ENCODE data around the gene ANK2. TPM values are rescaled to one million over a fixed set of nuclear protein-coding genes. Genes with fewer than 3 reads are reported as not detected.
"Not testable (repeated sequence)": the region's sequence is repeated elsewhere in the genome, so short reads cannot be mapped to it uniquely, and the experiment has no call there.

Gene ANK2
- total RNA-seq, 1 donor from 2014 or later: 14.0 TPM

GRCh38 chr4:113223001-113223400, 173.5 kb downstream of the ANK2 start:
- Histone ChIP-seq H3K4me1 (no peaks in the 10 kb centered on the region), H3K27ac (no peak overlapping the region), H3K27me3 (ENCODE audit: low read depth) (no peaks in the 10 kb centered on the region), H3K36me3 (no peaks in the 10 kb centered on the region), H3K4me3 (no peak overlapping the region), H3K9me3 (no peaks in the 10 kb centered on the region)
- ATAC-seq: no peak
- intact Hi-C loops (cut with DNase I): no loop called here
- DNase-seq: no peak
- TF ChIP-seq CTCF (IDR thresholded peaks at IDR 0.05): no peak

- no peak for DNase-seq
- TF ChIP-seq CTCF (IDR thresholded peaks at IDR 0.05): no peak
- H3K9me3 ChIP-seq: no peaks in the 10 kb centered on the region
- no peak overlapping the region for H3K27ac ChIP-seq
- no peaks in the 10 kb centered on the region for H3K4me1 ChIP-seq
- H3K27me3 ChIP-seq (ENCODE audit: low read depth): no peaks in the 10 kb centered on the region
- ATAC-seq: no peak
- intact Hi-C loops (cut with DNase I): no loop called here
- no peaks in the 10 kb centered on the region for H3K36me3 ChIP-seq
- H3K4me3 ChIP-seq: no peak overlapping the region
Observed at GRCh38 chr4:113232194-113232593, 182.7 kb downstream of the ANK2 start.

GRCh38 chr4:113236916-113237315, 187.5 kb downstream of the ANK2 start:
- TF ChIP-seq CTCF (IDR thresholded peaks at IDR 0.05): no peak
- no peaks in the 10 kb centered on the region for H3K36me3 ChIP-seq
- H3K27ac ChIP-seq: no peak overlapping the region
- DNase-seq: no peak
- H3K4me3 ChIP-seq: no peak overlapping the region
- H3K9me3 ChIP-seq: no peaks in the 10 kb centered on the region
- no peak for ATAC-seq
- no peaks in the 10 kb centered on the region for H3K4me1 ChIP-seq
- intact Hi-C loops (cut with DNase I): no loop called here
- H3K27me3 ChIP-seq (ENCODE audit: low read depth): no peaks in the 10 kb centered on the region

- Histone ChIP-seq H3K4me3 (no peak overlapping the region), H3K9me3 (no peaks in the 10 kb centered on the region), H3K27me3 (ENCODE audit: low read depth) (no peaks in the 10 kb centered on the region), H3K36me3 (no peaks in the 10 kb centered on the region), H3K4me1 (no peaks in the 10 kb centered on the region), H3K27ac (no peak overlapping the region)
- ATAC-seq (no peak), DNase-seq (no peak)
- intact Hi-C loops (cut with DNase I): no loop called here
- no peak for TF ChIP-seq CTCF (IDR thresholded peaks at IDR 0.05)
Observed at GRCh38 chr4:113243312-113243711, 193.9 kb downstream of the ANK2 start.

- H3K27me3 ChIP-seq (ENCODE audit: low read depth); H3K27ac ChIP-seq; ATAC-seq; H3K36me3 ChIP-seq; H3K4me1 ChIP-seq; intact Hi-C loops (cut with DNase I); H3K9me3 ChIP-seq; DNase-seq; H3K4me3 ChIP-seq: not testable (repeated sequence)
Observed at GRCh38 chr4:113244747-113245146, 195.3 kb downstream of the ANK2 start.

GRCh38 chr4:113248320-113248719, 198.9 kb downstream of the ANK2 start:
- no peak for TF ChIP-seq CTCF (IDR thresholded peaks at IDR 0.05)
- H3K36me3 ChIP-seq: no peaks in the 10 kb centered on the region
- no peak for ATAC-seq
- no peaks in the 10 kb centered on the region for H3K9me3 ChIP-seq
- H3K4me3 ChIP-seq: no peak overlapping the region
- no peak overlapping the region for H3K27ac ChIP-seq
- DNase-seq: no peak
- H3K27me3 ChIP-seq (ENCODE audit: low read depth): no peaks in the 10 kb centered on the region
- no peaks in the 10 kb centered on the region for H3K4me1 ChIP-seq
- intact Hi-C loops (cut with DNase I): no loop called here
